Mesendoderm (in vitro differentiated cells): ENCODE measurements around the gene ALMS1.
"Not testable (repeated sequence)": the region's sequence is repeated elsewhere in the genome, so short reads cannot be mapped to it uniquely, and the experiment has no call there.

ENCODE experiments used
- DNase-seq: peaks from one replicate; pipeline ENCODE4 v3.0.0; 2013
- H2AK5ac ChIP-seq: 2 replicates; pipeline ENCODE4 v1.6.1; 2013; ENCODE audit warnings: low read length, inconsistent platforms
- H2BK120ac ChIP-seq: 2 replicates; pipeline ENCODE4 v1.6.1; 2013; ENCODE audit warnings: low read depth, mild to moderate bottlenecking, low read length, moderate library complexity, mixed read lengths
- H2BK15ac ChIP-seq: replicated peaks from 2 replicates; pipeline ENCODE4 v1.6.1; 2013; ENCODE audit warnings: low read depth, mild to moderate bottlenecking, moderate library complexity
- H2BK5ac ChIP-seq: 2 replicates; pipeline ENCODE4 v1.6.1; 2013; ENCODE audit warnings: low read length, inconsistent platforms
- H3K18ac ChIP-seq: 2 replicates; pipeline ENCODE4 v1.6.1; 2013; ENCODE audit warnings: mild to moderate bottlenecking, low read length, mixed read lengths
- H3K23ac ChIP-seq: one replicate; pipeline ENCODE4 v1.6.1; 2013; ENCODE audit warnings: low read length
- H3K27ac ChIP-seq: 2 replicates; pipeline ENCODE4 v1.5.1; 2013; ENCODE audit warnings: low read depth, mild to moderate bottlenecking, inconsistent platforms, low read length, moderate library complexity
- H3K27me3 ChIP-seq: 2 replicates; pipeline ENCODE4 v1.6.1; 2013; ENCODE audit warnings: low read length, control low read depth, mild to moderate bottlenecking, inconsistent platforms; ENCODE audit not compliant: insufficient read depth, poor library complexity
- H3K36me3 ChIP-seq: 2 replicates; pipeline ENCODE4 v1.6.1; 2013; ENCODE audit warnings: low read length, inconsistent platforms; ENCODE audit not compliant: control insufficient read depth, insufficient read depth
- H3K4ac ChIP-seq: one replicate; pipeline ENCODE4 v1.6.1; 2013; ENCODE audit warnings: low read depth, mild to moderate bottlenecking, low read length, moderate library complexity
- H3K4me1 ChIP-seq: 2 replicates; pipeline ENCODE4 v1.6.1; 2013; ENCODE audit warnings: low read depth, low read length, inconsistent platforms; ENCODE audit not compliant: control insufficient read depth
- H3K4me2 ChIP-seq: 2 replicates; pipeline ENCODE4 v1.6.1; 2013; ENCODE audit warnings: low read length
- H3K4me3 ChIP-seq: 2 replicates; pipeline ENCODE4 v1.5.1; 2013; ENCODE audit warnings: mild to moderate bottlenecking, low read length
- H3K56ac ChIP-seq: one replicate; pipeline ENCODE4 v1.6.1; 2013; ENCODE audit warnings: low read length
- H3K79me1 ChIP-seq: 2 replicates; pipeline ENCODE4 v1.6.1; 2013; ENCODE audit warnings: low read length, inconsistent platforms
- H3K79me2 ChIP-seq: 2 replicates; pipeline ENCODE4 v1.6.1; 2013; ENCODE audit warnings: mild to moderate bottlenecking, low read length; ENCODE audit not compliant: control insufficient read depth, insufficient read depth
- H3K9ac ChIP-seq: 2 replicates; pipeline ENCODE4 v1.6.1; 2013; ENCODE audit warnings: low read length, inconsistent platforms
- H4K5ac ChIP-seq: one replicate; pipeline ENCODE4 v1.6.1; 2013; ENCODE audit warnings: low read length
- H4K8ac ChIP-seq: one replicate; pipeline ENCODE4 v1.6.1; 2013; ENCODE audit warnings: low read depth, mild to moderate bottlenecking, control low read depth, low read length, moderate library complexity
- WGBS: extraction: QIAGEN DNeasy Blood & Tissue Kit; methylation state at CpG from one replicate; pipeline ENCODE4 v1.1.7; 2013; ENCODE audit warnings: low lambda C conversion rate, missing lambda C conversion rate; ENCODE audit not compliant: insufficient coverage; ENCODE audit errors: extremely low coverage; 5-methylcytosine and 5-hydroxymethylcytosine counted together

ALMS1 gene

DNA sequence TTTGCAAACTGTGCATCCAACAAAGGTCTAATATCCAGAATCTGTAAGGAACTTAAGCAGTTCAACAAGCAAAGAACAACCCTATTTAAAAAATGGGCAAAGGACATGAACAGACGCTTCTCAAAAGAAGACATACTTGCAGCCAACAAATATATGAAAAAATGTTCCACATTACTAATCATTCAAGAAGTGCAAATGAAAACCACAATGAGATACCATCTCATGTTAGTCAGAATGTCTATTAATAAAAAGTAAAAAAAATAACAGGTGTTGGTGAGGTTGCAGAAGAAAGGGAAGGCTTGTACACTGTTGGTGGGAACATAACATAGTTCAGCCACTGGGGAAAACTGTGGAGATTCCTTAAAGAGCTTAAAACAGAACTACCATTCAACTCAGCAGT is 130.4 kb downstream of the ALMS1 start:
- no peak overlapping the region for H3K9ac ChIP-seq
- no peak overlapping the region for H4K8ac ChIP-seq
- H2AK5ac ChIP-seq: no peak overlapping the region
- H2BK5ac ChIP-seq: no peak overlapping the region
- no peak overlapping the region for H3K27ac ChIP-seq
- no peaks in the 10 kb centered on the region for H3K79me2 ChIP-seq
- H3K4me3 ChIP-seq: no peak overlapping the region
- H3K18ac ChIP-seq: no peak overlapping the region
- H2BK15ac ChIP-seq: no peak overlapping the region
- no peaks in the 10 kb centered on the region for H3K27me3 ChIP-seq
- H3K79me1 ChIP-seq: peaks cover 2% of the 10 kb centered on the region
- H3K36me3 ChIP-seq: no peaks in the 10 kb centered on the region
- H3K4me2 ChIP-seq: no peak overlapping the region
- DNase-seq: no peak
- no CpG with 5 or more reads among the region's 1 CpG for WGBS
- H3K56ac ChIP-seq: no peak overlapping the region
- H2BK120ac ChIP-seq: no peak overlapping the region
- no peak overlapping the region for H3K4ac ChIP-seq
- H3K23ac ChIP-seq: no peak overlapping the region
- H4K5ac ChIP-seq: no peak overlapping the region
- H3K4me1 ChIP-seq: no peaks in the 10 kb centered on the region

DNA sequence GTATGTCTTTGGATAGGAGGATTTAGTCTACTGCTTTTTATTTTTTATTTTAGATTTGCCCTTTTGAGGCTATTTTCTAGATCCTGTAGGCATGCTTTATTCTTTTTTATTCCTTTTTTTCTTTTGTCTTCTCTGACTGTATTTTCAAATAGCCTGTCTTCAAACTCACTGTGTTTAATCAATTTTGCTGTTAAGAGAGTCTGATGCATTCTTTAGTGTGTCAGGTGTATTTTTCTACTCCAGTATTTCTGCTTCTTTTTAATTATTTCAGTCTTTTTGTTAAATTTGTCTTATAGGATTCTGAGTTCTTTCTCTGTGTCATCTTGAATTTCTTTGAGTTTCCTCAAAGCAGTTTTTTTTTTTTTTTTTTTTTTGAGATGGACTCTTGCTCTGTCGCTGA is 143.1 kb downstream of the ALMS1 start:
- Histone ChIP-seq H2AK5ac (no peak overlapping the region), H3K4ac (no peak overlapping the region), H3K4me1 (no peaks in the 10 kb centered on the region), H4K8ac (no peak overlapping the region), H3K56ac (no peak overlapping the region), H2BK120ac (no peak overlapping the region), H3K79me2 (no peaks in the 10 kb centered on the region), H2BK15ac (no peak overlapping the region), H4K5ac (no peak overlapping the region), H3K9ac (no peak overlapping the region), H3K4me2 (no peak overlapping the region), H3K18ac (no peak overlapping the region), H3K23ac (no peak overlapping the region), H3K4me3 (no peak overlapping the region), H3K79me1 (no peaks in the 10 kb centered on the region), H3K36me3 (no peaks in the 10 kb centered on the region), H2BK5ac (no peak overlapping the region), H3K27me3 (no peaks in the 10 kb centered on the region), H3K27ac (no peak overlapping the region)
- DNase-seq: no peak
- no CpG with 5 or more reads among the region's 1 CpG for WGBS

DNA sequence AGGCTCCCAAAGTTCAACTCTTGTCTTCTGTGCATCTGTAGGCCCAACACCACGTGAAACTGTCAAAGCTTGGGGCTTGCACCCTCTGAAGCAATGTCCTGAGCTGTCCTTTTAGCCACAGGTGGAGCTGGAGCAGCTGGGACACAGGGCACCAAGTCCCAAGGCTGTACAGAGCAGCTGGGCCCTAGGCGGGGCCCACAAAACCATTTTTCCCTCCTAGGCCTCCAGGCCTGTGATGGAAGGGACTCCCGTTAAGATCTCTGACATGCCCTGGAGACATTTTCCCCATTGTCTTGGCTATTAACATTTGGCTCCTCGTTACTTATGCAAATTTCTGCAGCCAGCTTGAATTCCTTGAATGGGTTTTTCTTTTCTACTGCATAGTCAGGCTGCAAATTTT is 145.1 kb downstream of the ALMS1 start:
- H2BK120ac ChIP-seq, H3K4me3 ChIP-seq, H3K4ac ChIP-seq, H2AK5ac ChIP-seq, H3K9ac ChIP-seq, H3K4me2 ChIP-seq, H4K8ac ChIP-seq, H2BK15ac ChIP-seq, H3K56ac ChIP-seq, H3K23ac ChIP-seq, H3K36me3 ChIP-seq, H4K5ac ChIP-seq, H3K27ac ChIP-seq, H3K18ac ChIP-seq, H3K4me1 ChIP-seq, DNase-seq, H3K79me1 ChIP-seq, H3K79me2 ChIP-seq, H3K27me3 ChIP-seq, H2BK5ac ChIP-seq: not testable (repeated sequence)
- no CpG with 5 or more reads among the region's 4 CpGs for WGBS

DNA sequence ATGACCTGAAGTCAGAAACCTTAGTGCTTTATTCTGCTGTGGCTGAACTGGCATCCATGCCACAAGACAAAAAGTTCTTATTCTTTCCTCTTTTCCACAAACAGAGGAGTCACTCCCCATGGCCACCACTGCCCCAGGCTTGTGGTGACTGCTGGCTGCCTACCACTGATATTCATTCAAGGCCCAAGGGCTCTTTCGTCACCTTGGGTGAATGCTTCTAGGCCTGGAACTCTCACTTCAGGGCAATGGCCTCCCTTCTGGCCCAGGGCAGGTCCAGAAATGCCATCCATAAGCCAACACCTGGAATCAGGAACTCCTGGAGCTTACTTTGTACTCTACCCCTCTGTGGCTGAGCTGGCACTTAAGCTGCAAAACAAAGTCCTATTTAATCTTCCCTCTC is 146.7 kb downstream of the ALMS1 start:
- no peak overlapping the region for H2BK5ac ChIP-seq
- no peaks in the 10 kb centered on the region for H3K79me1 ChIP-seq
- WGBS: no CpG with 5 or more reads among the region's 1 CpG
- H3K9ac ChIP-seq: no peak overlapping the region
- no peak overlapping the region for H3K4me3 ChIP-seq
- no peak overlapping the region for H3K4ac ChIP-seq
- no peak overlapping the region for H4K8ac ChIP-seq
- no peaks in the 10 kb centered on the region for H3K79me2 ChIP-seq
- no peak overlapping the region for H3K56ac ChIP-seq
- no peaks in the 10 kb centered on the region for H3K4me1 ChIP-seq
- H3K18ac ChIP-seq: no peak overlapping the region
- no peak overlapping the region for H2AK5ac ChIP-seq
- H4K5ac ChIP-seq: no peak overlapping the region
- no peak overlapping the region for H3K27ac ChIP-seq
- H3K4me2 ChIP-seq: no peak overlapping the region
- H2BK15ac ChIP-seq: no peak overlapping the region
- H2BK120ac ChIP-seq: no peak overlapping the region
- H3K27me3 ChIP-seq: no peaks in the 10 kb centered on the region
- no peak for DNase-seq
- H3K23ac ChIP-seq: no peak overlapping the region
- H3K36me3 ChIP-seq: no peaks in the 10 kb centered on the region

DNA sequence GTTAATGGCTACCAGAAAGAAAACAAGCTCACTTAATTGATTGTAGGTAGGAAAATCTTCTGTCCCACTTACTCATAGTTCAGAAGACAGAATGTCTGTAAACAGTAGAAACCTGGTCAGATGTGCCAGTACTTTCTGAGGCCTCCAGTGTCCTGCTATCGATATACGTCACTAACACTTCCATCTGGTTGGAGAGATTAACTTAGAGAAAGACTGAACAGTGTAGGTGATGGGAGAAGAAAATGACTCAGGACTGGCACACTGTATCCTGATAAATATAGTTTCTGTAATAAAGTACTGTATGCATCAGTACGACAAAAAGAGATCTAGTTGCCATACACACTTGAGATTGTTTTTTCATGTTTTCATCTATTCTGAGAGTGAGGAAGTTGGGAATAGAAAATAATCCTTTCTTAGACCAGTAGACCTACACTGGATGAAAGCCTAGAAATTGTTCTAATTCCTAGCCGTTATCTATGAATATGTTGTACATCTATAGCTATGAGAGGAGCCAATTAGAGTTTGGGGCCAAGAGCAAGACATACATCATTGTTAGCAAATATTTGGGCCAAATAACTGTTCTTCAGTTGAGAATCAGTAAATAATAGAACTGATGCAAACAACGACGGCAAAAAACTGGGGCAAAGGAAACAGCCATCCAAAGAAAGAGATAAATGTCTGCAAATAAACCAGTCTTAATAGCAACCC is 150.7 kb downstream of the ALMS1 start:
- no peak overlapping the region for H3K9ac ChIP-seq
- DNase-seq: no peak
- no peaks in the 10 kb centered on the region for H3K79me1 ChIP-seq
- H3K18ac ChIP-seq: no peak overlapping the region
- no peak overlapping the region for H3K56ac ChIP-seq
- no peak overlapping the region for H2BK120ac ChIP-seq
- H3K36me3 ChIP-seq: no peaks in the 10 kb centered on the region
- WGBS: no CpG with 5 or more reads among the region's 6 CpGs
- no peak overlapping the region for H3K23ac ChIP-seq
- H2BK15ac ChIP-seq: no peak overlapping the region
- no peaks in the 10 kb centered on the region for H3K27me3 ChIP-seq
- H3K4me2 ChIP-seq: no peak overlapping the region
- no peak overlapping the region for H3K27ac ChIP-seq
- no peak overlapping the region for H4K5ac ChIP-seq
- H3K4me3 ChIP-seq: no peak overlapping the region
- no peak overlapping the region for H4K8ac ChIP-seq
- H3K4me1 ChIP-seq: no peaks in the 10 kb centered on the region
- H2AK5ac ChIP-seq: no peak overlapping the region
- H3K4ac ChIP-seq: no peak overlapping the region
- no peak overlapping the region for H2BK5ac ChIP-seq
- H3K79me2 ChIP-seq: no peaks in the 10 kb centered on the region

DNA sequence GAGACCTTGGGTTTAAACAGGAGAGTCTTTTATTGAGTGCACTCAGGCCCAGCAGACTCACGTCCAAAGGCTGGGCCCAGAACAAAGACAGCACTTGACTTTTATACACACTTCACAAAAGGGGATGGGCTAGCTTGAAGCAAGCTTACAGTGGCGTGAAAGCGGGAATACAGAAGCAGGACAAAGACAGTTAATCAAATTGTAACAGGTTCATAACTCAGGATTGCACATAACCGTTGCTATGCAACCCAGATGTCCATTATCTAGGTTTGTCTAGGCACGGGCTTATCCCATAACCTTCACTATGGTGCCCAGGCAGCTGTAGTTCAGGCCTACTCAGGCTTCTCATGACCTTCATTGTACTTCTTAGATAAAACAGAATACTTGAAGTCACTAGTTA is 175.2 kb downstream of the ALMS1 start:
- H3K4me3 ChIP-seq, H3K56ac ChIP-seq, H3K4me1 ChIP-seq, H2BK15ac ChIP-seq, H3K4me2 ChIP-seq, H3K36me3 ChIP-seq, H3K79me1 ChIP-seq, H3K79me2 ChIP-seq, H3K9ac ChIP-seq, H3K4ac ChIP-seq, H3K27ac ChIP-seq, H2BK5ac ChIP-seq, DNase-seq, H2BK120ac ChIP-seq, H4K8ac ChIP-seq, H4K5ac ChIP-seq, H3K27me3 ChIP-seq, H3K23ac ChIP-seq, H2AK5ac ChIP-seq, H3K18ac ChIP-seq: not testable (repeated sequence)
- WGBS: no CpG with 5 or more reads among the region's 5 CpGs
